MM.1S (cell line): ENCODE measurements around the gene NUCB1.

Experiments
- DNase-seq: peaks from one replicate; pipeline ENCODE4 v3.0.0-alpha.2; 2015
- H2AFZ ChIP-seq: fragments of 300-600 bp; sonication (generic); 2 replicates; pipeline ENCODE4 v1.6.0; 2016; ENCODE audit warnings: antibody characterized with exemption, low read length
- H3F3A ChIP-seq: fragments of 300-600 bp; sonication (generic); 2 replicates; pipeline ENCODE4 v1.6.1; 2016; ENCODE audit warnings: mild to moderate bottlenecking, antibody characterized with exemption, low read length, moderate library complexity, mixed read lengths; ENCODE audit not compliant: insufficient read depth
- H3K27ac ChIP-seq: fragments of 300-600 bp; sonication (generic); 2 replicates; pipeline ENCODE4 v1.5.1; 2016; ENCODE audit warnings: mild to moderate bottlenecking, low read length
- H3K27me3 ChIP-seq: fragments of 300-600 bp; sonication (generic); replicated peaks from 2 replicates; pipeline ENCODE4 v1.6.0; 2016; ENCODE audit warnings: low read length; ENCODE audit not compliant: insufficient read depth
- H3K36me3 ChIP-seq: fragments of 300-600 bp; sonication (generic); replicated peaks from 2 replicates; pipeline ENCODE4 v1.6.1; 2016; ENCODE audit warnings: mild to moderate bottlenecking, low read length, mixed read lengths; ENCODE audit not compliant: insufficient read depth
- H3K4me1 ChIP-seq: fragments of 300-600 bp; sonication (generic); 2 replicates; pipeline ENCODE4 v1.6.1; 2016; ENCODE audit warnings: low read length, mixed read lengths
- H3K4me2 ChIP-seq: fragments of 300-600 bp; sonication (generic); 2 replicates; pipeline ENCODE4 v1.6.0; 2016; ENCODE audit warnings: low read depth, low read length
- H3K4me3 ChIP-seq: fragments of 300-600 bp; sonication (generic); 2 replicates; pipeline ENCODE4 v1.5.1; 2016; ENCODE audit warnings: low read length, mixed read lengths
- H3K79me2 ChIP-seq: fragments of 300-600 bp; sonication (generic); 2 replicates; pipeline ENCODE4 v1.6.1; 2016; ENCODE audit warnings: mixed run types, low read length, mixed read lengths
- H3K9ac ChIP-seq: fragments of 300-600 bp; sonication (generic); 2 replicates; pipeline ENCODE4 v1.6.1; 2016; ENCODE audit warnings: low read length, mixed read lengths
- H3K9me2 ChIP-seq: fragments of 300-600 bp; sonication (generic); replicated peaks from 2 replicates; pipeline ENCODE4 v1.6.1; 2016; ENCODE audit warnings: mild to moderate bottlenecking, low read length, mixed read lengths; ENCODE audit not compliant: insufficient read depth
- H3K9me3 ChIP-seq: fragments of 300-600 bp; sonication (generic); replicated peaks from 2 replicates; pipeline ENCODE4 v1.6.1; 2016; ENCODE audit warnings: mild to moderate bottlenecking, low read length, mixed read lengths; ENCODE audit not compliant: insufficient read depth
- H4K20me1 ChIP-seq: fragments of 300-600 bp; sonication (generic); 2 replicates; pipeline ENCODE4 v1.6.1; 2016; ENCODE audit warnings: mild to moderate bottlenecking, low read length, moderate library complexity, mixed read lengths; ENCODE audit not compliant: insufficient read depth
- CTCF ChIP-seq: fragments of 300-600 bp; sonication (generic); IDR thresholded peaks from 2 replicates; pipeline ENCODE4 v1.5.1; 2016; ENCODE audit warnings: antibody characterized with exemption, low read length, mixed read lengths
- EZH2 ChIP-seq: fragments of 300-600 bp; sonication (generic); optimal IDR thresholded peaks from 2 replicates; pipeline ENCODE3; 2017; ENCODE audit warnings: low read depth, mild to moderate bottlenecking, antibody characterized with exemption, low read length, mixed read lengths
- EZH2phosphoT487 ChIP-seq: fragments of 300-600 bp; sonication (generic); IDR thresholded peaks from 2 replicates; pipeline ENCODE4 v1.6.1; 2018; ENCODE audit warnings: antibody characterized with exemption, low read length

The NUCB1 gene

GRCh38 chr19:48910803-48911202 lies 10.7 kb downstream of the NUCB1 start:
- Histone ChIP-seq H3K4me1 (no peaks in the 10 kb centered on the region), H3F3A (no peaks in the 10 kb centered on the region), H3K36me3 (no peaks in the 10 kb centered on the region; the same call in 1 of the 2 replicates), H3K9me2 (no peaks in the 10 kb centered on the region), H2AFZ (no peak overlapping the region), H3K27ac (no peak overlapping the region), H3K9ac (no peak overlapping the region), H3K4me3 (no peak overlapping the region), H3K27me3 (no peaks in the 10 kb centered on the region), H3K4me2 (no peak overlapping the region), H4K20me1 (no peaks in the 10 kb centered on the region), H3K79me2 (no peaks in the 10 kb centered on the region), H3K9me3 (no peaks in the 10 kb centered on the region)
- DNase-seq: no peak
- TF ChIP-seq EZH2phosphoT487 (no peak), EZH2 (no peak), CTCF (no peak)

- no peaks in the 10 kb centered on the region for H3F3A ChIP-seq
- no peak overlapping the region for H3K9ac ChIP-seq
- no peaks in the 10 kb centered on the region for H3K79me2 ChIP-seq
- H4K20me1 ChIP-seq: no peaks in the 10 kb centered on the region
- DNase-seq: no peak
- H3K9me3 ChIP-seq: no peaks in the 10 kb centered on the region
- H3K9me2 ChIP-seq: no peaks in the 10 kb centered on the region
- no peak overlapping the region for H3K4me3 ChIP-seq
- no peaks in the 10 kb centered on the region for H3K4me1 ChIP-seq
- no peak overlapping the region for H3K27ac ChIP-seq
- TF ChIP-seq CTCF (no peak), EZH2 (no peak), EZH2phosphoT487 (no peak)
- no peak overlapping the region for H3K4me2 ChIP-seq
- H3K27me3 ChIP-seq: no peaks in the 10 kb centered on the region
- no peaks in the 10 kb centered on the region; the same call in 1 of the 2 replicates for H3K36me3 ChIP-seq
- H2AFZ ChIP-seq: no peak overlapping the region
Observed at GRCh38 chr19:48913114-48913889, 13.2 kb downstream of the NUCB1 start.

GRCh38 chr19:48914181-48914580 lies 14.1 kb downstream of the NUCB1 start:
- Histone ChIP-seq H3K4me3 (no peak overlapping the region), H3K9me2 (no peaks in the 10 kb centered on the region), H3F3A (no peaks in the 10 kb centered on the region), H3K4me2 (no peak overlapping the region), H3K36me3 (no peaks in the 10 kb centered on the region; the same call in 1 of the 2 replicates), H3K79me2 (no peaks in the 10 kb centered on the region), H3K27ac (no peak overlapping the region), H3K27me3 (no peaks in the 10 kb centered on the region), H3K9me3 (no peaks in the 10 kb centered on the region), H3K9ac (no peak overlapping the region), H2AFZ (no peak overlapping the region), H4K20me1 (no peaks in the 10 kb centered on the region), H3K4me1 (no peaks in the 10 kb centered on the region)
- no peak for TF ChIP-seq CTCF
- TF ChIP-seq EZH2phosphoT487: no peak
- no peak for TF ChIP-seq EZH2
- no peak for DNase-seq
